ENCODE results near the gene C8G.
A peak's percentile ranks its signal among the peaks of the same experiment; 100 is the strongest.

Gene C8G

GRCh38 chr9:136991993-136992818 is 47.2 kb downstream of the C8G start, which contains the start of gene PAXX:
PAXX (plus strand) TSS chr9:136992422; CDS start chr9:136992444, 22 bp downstream.
- DNase-seq (ENCODE audit: low read depth), result peak; percentile 53
- peak within 1 kb of the TSS; percentile 74 for H3K4me3 ChIP-seq (ENCODE audit: low read depth, low read length)
- TF ChIP-seq CTCF (IDR thresholded peaks at IDR 0.05; ENCODE audit: low read depth, low read length, missing control alignments), result no peak

- no peak for TF ChIP-seq CTCF (IDR thresholded peaks at IDR 0.05; ENCODE audit: low read depth, low read length, missing control alignments)
- DNase-seq (ENCODE audit: low read depth), result no peak
- peak overlapping the region; percentile 74 for H3K4me3 ChIP-seq (ENCODE audit: low read depth, low read length)
Measured at GRCh38 chr9:136992819-136993369, 47.9 kb downstream of the C8G start.

GRCh38 chr9:136994180-136994887 is 49.3 kb downstream of the C8G start:
- no peak overlapping the region for H3K4me3 ChIP-seq (ENCODE audit: low read depth, low read length)
- no peak for TF ChIP-seq CTCF (IDR thresholded peaks at IDR 0.05; ENCODE audit: low read depth, low read length, missing control alignments)
- no peak for DNase-seq (ENCODE audit: low read depth)

GRCh38 chr9:136994888-136995230 is 49.8 kb downstream of the C8G start:
- TF ChIP-seq CTCF (IDR thresholded peaks at IDR 0.05; ENCODE audit: low read depth, low read length, missing control alignments), result no peak
- DNase-seq (ENCODE audit: low read depth), result no peak
- no peak overlapping the region for H3K4me3 ChIP-seq (ENCODE audit: low read depth, low read length)

GRCh38 chr9:136995362-136995761 is 50.3 kb downstream of the C8G start:
- no peak for TF ChIP-seq CTCF (IDR thresholded peaks at IDR 0.05; ENCODE audit: low read depth, low read length, missing control alignments)
- no peak for DNase-seq (ENCODE audit: low read depth)
- no peak overlapping the region for H3K4me3 ChIP-seq (ENCODE audit: low read depth, low read length)

- DNase-seq (ENCODE audit: low read depth), result no peak
- no peak overlapping the region for H3K4me3 ChIP-seq (ENCODE audit: low read depth, low read length)
- no peak for TF ChIP-seq CTCF (IDR thresholded peaks at IDR 0.05; ENCODE audit: low read depth, low read length, missing control alignments)
Measured at GRCh38 chr9:136995772-136996311, 50.8 kb downstream of the C8G start.
